Measurements from ENCODE around the gene AQP1. TPM values are rescaled to one million over a fixed set of nuclear protein-coding genes. Genes with fewer than 3 reads are reported as not detected.

AQP1 gene
- polyA plus RNA-seq, 1 donor (not counting 4 experiments of a cell fraction or from before 2014, with no cell fraction given): 0.07 TPM

- no peak overlapping the region for H2AFZ ChIP-seq (ENCODE audit: control insufficient read depth, low read length)
- H3K9ac ChIP-seq (ENCODE audit: control insufficient read depth, extremely low read depth, insufficient read depth, low read length): no peak overlapping the region
- FAIRE-seq (no peak), DNase-seq (ENCODE audit: low read depth, low spot score) (no peak)
- H3K4me1 ChIP-seq (ENCODE audit: control insufficient read depth, extremely low read depth, insufficient read depth, low read length): no peaks in the 10 kb centered on the region
- H3K27ac ChIP-seq (ENCODE audit: control insufficient read depth, insufficient read depth, low read length): no peak overlapping the region
- no peaks in the 10 kb centered on the region for H3K9me1 ChIP-seq (ENCODE audit: control insufficient read depth, extremely low read depth, insufficient read depth, low read length)
- H3K9me3 ChIP-seq (ENCODE audit: control insufficient read depth, low read depth, low read length): no peaks in the 10 kb centered on the region
- H3K36me3 ChIP-seq (ENCODE audit: control insufficient read depth in 2 of 2, extremely low read depth in 1 of 2, insufficient read depth in 2 of 2, low read length in 2 of 2): no peaks in the 10 kb centered on the region
- H3K27me3 ChIP-seq (ENCODE audit: control insufficient read depth, extremely low read depth, insufficient read depth, low read length): no peaks in the 10 kb centered on the region
- TF ChIP-seq EZH2 (IDR thresholded peaks at IDR 0.05; ENCODE audit: low read length) (no peak), CTCF (optimal IDR thresholded peaks at IDR 0.05 in 1 of 3, IDR thresholded peaks at IDR 0.05 in 1 of 3, conservative IDR thresholded peaks at IDR 0.05 in 1 of 3; ENCODE audit: extremely low read depth in 1 of 3, insufficient read depth in 2 of 3, low read length in 3 of 3) (no peak)
- no peaks in the 10 kb centered on the region for H4K20me1 ChIP-seq (ENCODE audit: control insufficient read depth, extremely low read depth, insufficient read depth, low read length)
- no peaks in the 10 kb centered on the region for H3K79me2 ChIP-seq (ENCODE audit: control insufficient read depth, insufficient read depth, low read length)
- H3K4me2 ChIP-seq (ENCODE audit: control insufficient read depth, extremely low read depth, insufficient read depth, low read depth, low read length): no peak overlapping the region
- dilution Hi-C loops (cut with MboI; ENCODE audit: extremely low pct_ligation_motif_present, low sequenced_read_pairs): no loop called here
- no peak overlapping the region for H3K4me3 ChIP-seq (ENCODE audit: control insufficient read depth in 2 of 3, extremely low read depth in 1 of 3, insufficient read depth in 2 of 3, low read depth in 1 of 3, low read length in 3 of 3)
These were observed 38.0 kb upstream of the AQP1 start for GRCh38 chr7:30873656-30874055.

GRCh38 chr7:30874656-30875302, 36.9 kb upstream of the AQP1 start:
- FAIRE-seq: no peak
- Histone ChIP-seq H3K36me3 (ENCODE audit: control insufficient read depth in 2 of 2, extremely low read depth in 1 of 2, insufficient read depth in 2 of 2, low read length in 2 of 2) (no peaks in the 10 kb centered on the region), H3K4me2 (ENCODE audit: control insufficient read depth, extremely low read depth, insufficient read depth, low read depth, low read length) (no peak overlapping the region)

More at GRCh38 chr7:30874656-30875302, 36.9 kb upstream of the AQP1 start:
- no peaks in the 10 kb centered on the region for H4K20me1 ChIP-seq (ENCODE audit: control insufficient read depth, extremely low read depth, insufficient read depth, low read length)
- H3K27me3 ChIP-seq (ENCODE audit: control insufficient read depth, extremely low read depth, insufficient read depth, low read length): no peaks in the 10 kb centered on the region
- H3K27ac ChIP-seq (ENCODE audit: control insufficient read depth, insufficient read depth, low read length): no peak overlapping the region
- no peak overlapping the region for H3K9ac ChIP-seq (ENCODE audit: control insufficient read depth, extremely low read depth, insufficient read depth, low read length)
- H3K4me1 ChIP-seq (ENCODE audit: control insufficient read depth, extremely low read depth, insufficient read depth, low read length): no peaks in the 10 kb centered on the region
- H3K79me2 ChIP-seq (ENCODE audit: control insufficient read depth, insufficient read depth, low read length): no peaks in the 10 kb centered on the region
- dilution Hi-C loops (cut with MboI; ENCODE audit: extremely low pct_ligation_motif_present, low sequenced_read_pairs): no loop called here
- DNase-seq (ENCODE audit: low read depth, low spot score): no peak
- no peaks in the 10 kb centered on the region for H3K9me3 ChIP-seq (ENCODE audit: control insufficient read depth, low read depth, low read length)
- H2AFZ ChIP-seq (ENCODE audit: control insufficient read depth, low read length): no peak overlapping the region
- H3K9me1 ChIP-seq (ENCODE audit: control insufficient read depth, extremely low read depth, insufficient read depth, low read length): no peaks in the 10 kb centered on the region
- TF ChIP-seq CTCF (optimal IDR thresholded peaks at IDR 0.05 in 1 of 3, IDR thresholded peaks at IDR 0.05 in 1 of 3, conservative IDR thresholded peaks at IDR 0.05 in 1 of 3; ENCODE audit: extremely low read depth in 1 of 3, insufficient read depth in 2 of 3, low read length in 3 of 3): no peak
- TF ChIP-seq EZH2 (IDR thresholded peaks at IDR 0.05; ENCODE audit: low read length): no peak
- H3K4me3 ChIP-seq (ENCODE audit: control insufficient read depth in 2 of 3, extremely low read depth in 1 of 3, insufficient read depth in 2 of 3, low read depth in 1 of 3, low read length in 3 of 3): no peak overlapping the region
